Fibroblast of skin of scalp (primary cell): ENCODE results near the gene OR8B12.
"Not testable (repeated sequence)": the region's sequence is repeated elsewhere in the genome, so short reads cannot be mapped to it uniquely, and the experiment has no call there.

ENCODE experiments used
- DNase-seq: peaks from one replicate; pipeline ENCODE4 v3.0.0-alpha.2; 2013

Gene OR8B12

GRCh38 chr11:124519850-124520549, 23.5 kb downstream of the OR8B12 start:
- no peak for DNase-seq

GRCh38 chr11:124518989-124519451, 24.4 kb downstream of the OR8B12 start:
- DNase-seq = no peak

GRCh38 chr11:124517314-124517713, 26.1 kb downstream of the OR8B12 start:
- DNase-seq = no peak

- DNase-seq = not testable (repeated sequence)
These were observed 28.8 kb downstream of the OR8B12 start for GRCh38 chr11:124514675-124515074.

GRCh38 chr11:124514131-124514530, 29.3 kb downstream of the OR8B12 start:
- no peak for DNase-seq

- no peak for DNase-seq
These were observed 31.7 kb downstream of the OR8B12 start for GRCh38 chr11:124511745-124512144.

- DNase-seq = no peak
These were observed 33.2 kb downstream of the OR8B12 start for GRCh38 chr11:124510279-124510678.

- no peak for DNase-seq
These were observed 43.7 kb downstream of the OR8B12 start for GRCh38 chr11:124499711-124500110.

GRCh38 chr11:124493016-124493655, 50.3 kb downstream of the OR8B12 start:
- DNase-seq = no peak
